Esophagus squamous epithelium (tissue), 4 donors: Measurements from ENCODE around the gene METAP1D.

ENCODE experiments used
- POLR2A ChIP-seq, 4 donors: fragments of 450-650 bp; IDR thresholded peaks; one replicate each; pipeline ENCODE4 v1.6.1; 2017; ENCODE audit warnings: antibody characterized with exemption in 4 of 4, mild to moderate bottlenecking in 4 of 4, moderate library complexity in 3 of 4
- TF ChIP-seq, protein P1 (sequence below), 6 experiments: fragments of 450-650 bp in 4 of 6; fragments of 200-600 bp in 2 of 6; sonication (generic) in 2 of 6; IDR thresholded peaks; one replicate each; pipeline ENCODE4 v1.5.1; 2016 to 2019; ENCODE audit warnings: antibody characterized with exemption in 6 of 6, mild to moderate bottlenecking in 4 of 6, moderate library complexity in 4 of 6

DNA sequence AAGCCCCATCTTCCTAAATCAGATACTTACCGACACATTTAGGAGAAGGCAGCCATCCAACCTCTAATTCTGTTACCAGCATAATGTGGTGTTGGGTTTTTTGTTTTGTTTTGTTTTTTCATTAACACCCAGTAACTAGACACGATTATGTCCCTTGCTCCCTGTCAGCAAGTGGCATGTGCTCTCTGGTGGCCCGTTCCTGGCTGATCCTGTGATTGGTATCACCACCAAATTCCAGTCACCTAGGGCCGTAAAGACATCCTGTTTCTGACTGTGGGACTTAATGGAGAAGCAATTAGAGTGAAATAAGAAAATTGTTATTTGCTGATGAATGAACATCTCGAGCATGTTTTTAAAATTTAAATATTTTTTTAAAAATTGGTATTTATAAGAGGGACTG, 79.7 kb downstream of the METAP1D start:
- TF ChIP-seq, protein P1, sequence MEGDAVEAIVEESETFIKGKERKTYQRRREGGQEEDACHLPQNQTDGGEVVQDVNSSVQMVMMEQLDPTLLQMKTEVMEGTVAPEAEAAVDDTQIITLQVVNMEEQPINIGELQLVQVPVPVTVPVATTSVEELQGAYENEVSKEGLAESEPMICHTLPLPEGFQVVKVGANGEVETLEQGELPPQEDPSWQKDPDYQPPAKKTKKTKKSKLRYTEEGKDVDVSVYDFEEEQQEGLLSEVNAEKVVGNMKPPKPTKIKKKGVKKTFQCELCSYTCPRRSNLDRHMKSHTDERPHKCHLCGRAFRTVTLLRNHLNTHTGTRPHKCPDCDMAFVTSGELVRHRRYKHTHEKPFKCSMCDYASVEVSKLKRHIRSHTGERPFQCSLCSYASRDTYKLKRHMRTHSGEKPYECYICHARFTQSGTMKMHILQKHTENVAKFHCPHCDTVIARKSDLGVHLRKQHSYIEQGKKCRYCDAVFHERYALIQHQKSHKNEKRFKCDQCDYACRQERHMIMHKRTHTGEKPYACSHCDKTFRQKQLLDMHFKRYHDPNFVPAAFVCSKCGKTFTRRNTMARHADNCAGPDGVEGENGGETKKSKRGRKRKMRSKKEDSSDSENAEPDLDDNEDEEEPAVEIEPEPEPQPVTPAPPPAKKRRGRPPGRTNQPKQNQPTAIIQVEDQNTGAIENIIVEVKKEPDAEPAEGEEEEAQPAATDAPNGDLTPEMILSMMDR (IDR thresholded peaks at IDR 0.05): no peak
- TF ChIP-seq POLR2A (IDR thresholded peaks at IDR 0.05): no peak
